ENCODE results near the gene SLC35A5.
"Not testable (repeated sequence)": the region's sequence is repeated elsewhere in the genome, so short reads cannot be mapped to it uniquely, and the experiment has no call there.

The SLC35A5 gene

GRCh38 chr3:112561734-112562529 lies at the start of gene SLC35A5, which contains the start of gene ATG3:
TSS of gene SLC35A5 (plus strand) at chr3:112562045. CDS start at chr3:112563404, 1,359 bp downstream.
TSS of gene ATG3 (minus strand) at chr3:112561962. CDS start at chr3:112561528, 434 bp downstream.
- DNase-seq = peak; percentile 98 to 100 (median 99)

- DNase-seq = no peak
Observed at GRCh38 chr3:112512320-112512719, 49.5 kb upstream of the SLC35A5 start.

- no peak for DNase-seq
Observed at GRCh38 chr3:112514527-112515128, 47.2 kb upstream of the SLC35A5 start.

- not testable (repeated sequence) for DNase-seq
Observed at GRCh38 chr3:112518970-112519369, 42.9 kb upstream of the SLC35A5 start.

GRCh38 chr3:112519424-112520001 lies 42.3 kb upstream of the SLC35A5 start:
- peak in 5 of 6 experiments; percentile 9 to 69 (median 44) for DNase-seq

GRCh38 chr3:112524127-112524526 lies 37.7 kb upstream of the SLC35A5 start:
- DNase-seq = not testable (repeated sequence)

GRCh38 chr3:112530573-112530972 lies 31.3 kb upstream of the SLC35A5 start:
- DNase-seq = no peak

- peak in 3 of 6 experiments; percentile 2 to 25 (median 12) for DNase-seq
Observed at GRCh38 chr3:112531358-112531781, 30.5 kb upstream of the SLC35A5 start.

GRCh38 chr3:112539825-112540650 lies 21.8 kb upstream of the SLC35A5 start:
- DNase-seq = no peak

GRCh38 chr3:112546216-112546759 lies 15.6 kb upstream of the SLC35A5 start:
- no peak for DNase-seq

- no peak for DNase-seq
Observed at GRCh38 chr3:112550859-112551258, 11.0 kb upstream of the SLC35A5 start.

GRCh38 chr3:112555535-112556170 lies 6.2 kb upstream of the SLC35A5 start:
- DNase-seq = no peak

- no peak for DNase-seq
Observed at GRCh38 chr3:112557976-112558375, 3.9 kb upstream of the SLC35A5 start.

- no peak for DNase-seq
Observed at GRCh38 chr3:112560307-112560706, 1.5 kb upstream of the SLC35A5 start.

GRCh38 chr3:112560721-112561483 lies 943 bp upstream of the SLC35A5 start:
- peak in 5 of 6 experiments; percentile 51 to 80 (median 56) for DNase-seq

- peak in 3 of 6 experiments; percentile 79 to 97 (median 85) for DNase-seq
Observed at GRCh38 chr3:112561484-112561733, 436 bp upstream of the SLC35A5 start.

GRCh38 chr3:112564247-112564939 lies 2.5 kb downstream of the SLC35A5 start:
- not testable (repeated sequence) for DNase-seq

GRCh38 chr3:112564940-112565305 lies 3.1 kb downstream of the SLC35A5 start:
- DNase-seq = no peak

- no peak for DNase-seq
Observed at GRCh38 chr3:112568642-112569041, 6.8 kb downstream of the SLC35A5 start.

- DNase-seq = no peak
Observed at GRCh38 chr3:112569265-112569664, 7.4 kb downstream of the SLC35A5 start.

- DNase-seq = no peak
Observed at GRCh38 chr3:112572701-112573100, 10.9 kb downstream of the SLC35A5 start.

Measured in stimulated activated naive CD4-positive, alpha-beta T cell (primary cell).